AG10803 (cell line): ENCODE results near the gene CWC27.
"Not testable (repeated sequence)": the region's sequence is repeated elsewhere in the genome, so short reads cannot be mapped to it uniquely, and the experiment has no call there.

Source experiments
- DNase-seq: peaks from one replicate; pipeline ENCODE4 v3.0.0; 2010; ENCODE audit warnings: low read depth
- H3K4me3 ChIP-seq: 2 replicates; pipeline ENCODE4 v1.5.1; 2011; ENCODE audit warnings: mild to moderate bottlenecking, low read length, control low read depth
- TF ChIP-seq, protein P1 (sequence below): conservative IDR thresholded peaks from 2 replicates; pipeline ENCODE4 v1.5.1; 2011; ENCODE audit warnings: mild to moderate bottlenecking, low read length, control low read depth, inconsistent platforms

CWC27 gene

DNA sequence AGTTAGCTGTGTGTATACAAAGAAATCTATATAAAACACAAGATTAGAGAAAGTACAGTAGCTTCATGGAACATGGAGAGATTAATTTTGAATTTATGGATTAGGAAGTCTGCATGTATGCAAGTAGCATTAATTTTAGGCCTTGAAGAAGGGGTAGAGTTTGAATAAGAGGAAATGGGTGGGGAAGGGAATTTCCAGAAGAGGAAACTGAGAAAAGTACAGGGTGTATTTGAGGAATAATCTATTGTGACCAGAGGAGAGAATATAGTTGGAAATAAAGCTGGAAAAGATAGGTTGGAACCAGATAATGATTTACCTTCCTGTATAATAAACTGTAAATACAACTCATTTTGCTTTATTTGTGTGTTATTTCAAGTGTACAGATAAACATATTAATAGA lies 53.6 kb downstream of the CWC27 start:
- H3K4me3 ChIP-seq: no peak overlapping the region
- TF ChIP-seq, protein P1, sequence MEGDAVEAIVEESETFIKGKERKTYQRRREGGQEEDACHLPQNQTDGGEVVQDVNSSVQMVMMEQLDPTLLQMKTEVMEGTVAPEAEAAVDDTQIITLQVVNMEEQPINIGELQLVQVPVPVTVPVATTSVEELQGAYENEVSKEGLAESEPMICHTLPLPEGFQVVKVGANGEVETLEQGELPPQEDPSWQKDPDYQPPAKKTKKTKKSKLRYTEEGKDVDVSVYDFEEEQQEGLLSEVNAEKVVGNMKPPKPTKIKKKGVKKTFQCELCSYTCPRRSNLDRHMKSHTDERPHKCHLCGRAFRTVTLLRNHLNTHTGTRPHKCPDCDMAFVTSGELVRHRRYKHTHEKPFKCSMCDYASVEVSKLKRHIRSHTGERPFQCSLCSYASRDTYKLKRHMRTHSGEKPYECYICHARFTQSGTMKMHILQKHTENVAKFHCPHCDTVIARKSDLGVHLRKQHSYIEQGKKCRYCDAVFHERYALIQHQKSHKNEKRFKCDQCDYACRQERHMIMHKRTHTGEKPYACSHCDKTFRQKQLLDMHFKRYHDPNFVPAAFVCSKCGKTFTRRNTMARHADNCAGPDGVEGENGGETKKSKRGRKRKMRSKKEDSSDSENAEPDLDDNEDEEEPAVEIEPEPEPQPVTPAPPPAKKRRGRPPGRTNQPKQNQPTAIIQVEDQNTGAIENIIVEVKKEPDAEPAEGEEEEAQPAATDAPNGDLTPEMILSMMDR: no peak
- no peak for DNase-seq

DNA sequence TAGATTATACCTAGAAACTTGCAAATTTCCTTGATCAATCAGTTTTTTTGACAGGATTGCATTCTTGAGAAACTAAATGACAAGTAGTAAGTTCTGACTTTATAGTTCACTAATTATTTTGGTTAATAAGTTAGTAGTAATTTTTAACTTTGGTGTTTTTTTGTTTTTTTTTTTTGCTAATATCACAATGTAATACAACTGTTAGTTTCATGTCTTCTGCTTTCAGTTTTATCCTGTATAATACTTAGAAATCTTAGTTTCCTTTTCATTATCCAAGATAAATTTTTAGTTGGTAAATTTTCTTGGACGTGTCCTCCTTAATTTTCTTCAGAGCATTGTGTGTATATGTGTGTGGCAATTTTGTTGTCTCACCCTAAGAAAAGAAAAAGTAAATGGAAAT lies 57.8 kb downstream of the CWC27 start:
- H3K4me3 ChIP-seq: no peak overlapping the region
- TF ChIP-seq, protein P1: no peak
- no peak for DNase-seq

DNA sequence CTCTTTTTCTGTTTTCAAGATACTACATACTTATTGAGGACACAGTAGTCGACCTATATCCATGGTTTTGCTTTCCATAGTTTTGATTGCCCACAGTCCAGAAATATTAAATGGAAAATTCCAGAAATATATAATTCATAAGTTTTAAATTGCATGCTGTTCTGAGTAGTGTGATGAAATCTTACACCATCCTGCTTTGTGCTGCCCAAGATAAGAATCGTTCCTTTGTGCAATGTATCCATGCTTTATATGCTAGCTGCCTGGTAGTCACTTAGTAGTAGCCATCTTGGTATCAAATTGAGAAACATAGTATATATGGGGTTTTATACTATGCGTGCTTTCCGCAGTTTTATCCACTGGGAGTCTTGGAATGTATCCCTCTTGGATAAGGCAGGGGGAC lies 59.0 kb downstream of the CWC27 start:
- no peak for DNase-seq
- TF ChIP-seq, protein P1: no peak
- H3K4me3 ChIP-seq: no peak overlapping the region

DNA sequence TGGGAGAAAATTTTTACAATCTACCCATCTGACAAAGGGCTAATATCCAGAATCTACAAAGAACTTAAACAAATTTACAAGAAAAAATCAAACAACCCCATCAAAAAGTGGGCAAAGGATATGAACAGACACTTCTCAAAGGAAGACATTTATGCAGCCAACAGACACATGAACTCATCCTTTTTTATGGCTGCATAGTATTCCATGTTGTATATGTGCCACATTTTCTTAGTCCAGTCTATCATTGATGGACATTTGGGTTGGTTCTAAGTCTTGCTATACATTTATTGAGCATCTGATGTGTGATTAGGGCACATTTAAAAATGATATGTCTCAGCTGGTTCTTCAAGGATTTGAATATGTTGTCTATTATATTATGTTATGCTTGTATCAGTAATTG lies 61.9 kb downstream of the CWC27 start:
- H3K4me3 ChIP-seq, DNase-seq: not testable (repeated sequence)

DNA sequence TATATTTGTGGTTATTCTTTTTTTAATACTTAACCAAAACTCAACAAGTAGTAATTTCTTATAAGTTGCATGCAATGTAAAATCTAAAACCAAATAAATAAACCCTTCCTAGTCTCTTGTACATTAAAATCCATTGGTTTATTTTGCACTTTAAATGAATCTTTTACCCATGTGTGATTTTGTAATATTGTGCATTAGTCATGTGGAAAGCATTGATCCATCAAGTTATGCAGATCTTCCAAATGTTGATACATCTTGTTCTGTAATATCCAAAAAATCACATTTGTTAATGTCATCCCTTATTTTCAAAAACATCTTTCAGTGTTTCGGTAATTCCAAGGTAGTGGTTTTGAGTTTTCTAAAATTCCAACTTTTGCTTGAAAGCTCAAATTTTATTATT lies 63.3 kb downstream of the CWC27 start:
- no peak for DNase-seq
- H3K4me3 ChIP-seq: no peak overlapping the region
- TF ChIP-seq, protein P1: no peak

DNA sequence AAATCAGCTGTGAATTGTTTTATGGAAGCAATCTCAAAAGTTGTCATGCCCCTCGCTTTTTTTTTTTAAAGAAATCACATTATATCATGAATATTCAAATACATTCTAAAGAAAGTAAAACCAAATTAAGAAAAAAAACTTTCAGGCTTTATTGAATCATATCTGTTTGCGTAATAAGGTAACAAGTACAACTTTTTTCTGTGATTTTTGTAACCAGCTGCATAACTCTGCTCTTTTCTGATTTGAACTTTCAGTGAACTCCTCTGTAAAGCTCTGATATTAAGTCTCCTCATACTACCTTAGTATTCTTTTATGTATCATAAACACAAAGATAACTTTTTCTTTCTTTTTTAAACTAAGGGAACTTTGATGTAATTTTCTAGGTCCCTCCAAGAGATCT lies 65.3 kb downstream of the CWC27 start:
- TF ChIP-seq, protein P1: no peak
- no peak for DNase-seq

DNA sequence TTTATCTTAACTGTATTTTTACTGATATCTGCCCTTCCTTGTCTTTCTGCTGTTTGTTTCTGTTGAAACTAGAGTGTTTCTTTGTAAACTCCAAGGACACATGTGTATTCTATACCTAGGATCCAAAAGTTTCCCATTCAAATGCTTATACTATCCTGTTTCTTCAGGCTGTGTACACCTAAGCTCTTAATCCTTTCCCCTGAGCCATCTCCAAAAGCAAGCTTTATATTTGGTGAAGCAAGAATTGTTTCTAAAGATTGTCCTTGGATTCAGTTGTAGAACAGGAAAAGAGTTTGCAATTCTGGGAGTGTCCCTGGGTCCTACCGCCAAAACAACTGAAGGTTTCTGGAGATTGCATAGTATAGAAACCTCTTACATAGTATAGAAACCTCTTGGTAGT lies 65.9 kb downstream of the CWC27 start:
- TF ChIP-seq, protein P1: no peak
- no peak for DNase-seq
- H3K4me3 ChIP-seq: no peak overlapping the region

More for the DNA sequence above, 65.3 kb downstream of the CWC27 start:
- no peak overlapping the region for H3K4me3 ChIP-seq

DNA sequence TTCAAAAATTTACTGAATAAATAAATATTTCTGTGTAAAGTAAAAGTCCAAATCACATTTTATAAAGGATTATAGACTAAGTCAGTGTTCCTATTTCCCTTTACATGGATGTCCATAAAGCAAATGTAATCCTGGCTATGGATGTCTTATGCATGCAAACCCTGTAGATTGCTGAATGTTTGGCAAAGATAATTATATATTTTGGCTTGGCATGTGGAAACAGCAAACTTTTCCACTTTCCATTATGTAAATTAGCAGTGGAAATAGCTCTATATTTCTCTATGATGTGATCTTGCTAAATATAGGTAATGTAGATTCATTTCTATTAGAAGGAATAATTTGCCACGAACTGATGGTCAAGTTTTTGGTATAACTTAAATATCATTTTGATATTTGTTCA lies 66.5 kb downstream of the CWC27 start:
- no peak overlapping the region for H3K4me3 ChIP-seq
- TF ChIP-seq, protein P1: no peak
- no peak for DNase-seq
